DOHH2 (cell line): ENCODE data around the gene GPD1.

Experiments
- H3F3A ChIP-seq: fragments of 200-600 bp; sonication (generic), shearing (Covaris generic); 2 replicates; pipeline ENCODE4 v1.6.0; 2016; ENCODE audit warnings: antibody characterized with exemption, mild to moderate bottlenecking; ENCODE audit not compliant: control insufficient read depth, insufficient read depth
- H3K27ac ChIP-seq: fragments of 200-600 bp; sonication (generic); 2 replicates; pipeline ENCODE4 v1.5.1; 2014; ENCODE audit warnings: low read depth, mild to moderate bottlenecking, low read length, moderate library complexity
- H3K27me3 ChIP-seq: fragments of 200-600 bp; sonication (generic); 2 replicates; pipeline ENCODE4 v1.6.1; 2014; ENCODE audit warnings: mild to moderate bottlenecking, low read length, mixed read lengths; ENCODE audit not compliant: control insufficient read depth
- H3K36me3 ChIP-seq: fragments of 200-600 bp; sonication (generic); 2 replicates; pipeline ENCODE4 v1.6.1; 2014; ENCODE audit warnings: mild to moderate bottlenecking, low read length, moderate library complexity, mixed read lengths; ENCODE audit not compliant: control insufficient read depth
- H3K4me1 ChIP-seq: fragments of 200-600 bp; sonication (generic); 2 replicates; pipeline ENCODE4 v1.6.1; 2014; ENCODE audit warnings: mild to moderate bottlenecking, low read length, mixed read lengths; ENCODE audit not compliant: control insufficient read depth
- H3K4me2 ChIP-seq: fragments of 200-600 bp; sonication (generic); 2 replicates; pipeline ENCODE4 v1.6.0; 2014; ENCODE audit warnings: mild to moderate bottlenecking, low read length, moderate library complexity
- H3K4me3 ChIP-seq: fragments of 200-600 bp; sonication (generic); 2 replicates; pipeline ENCODE4 v1.5.1; 2014; ENCODE audit warnings: mild to moderate bottlenecking, low read length, mixed read lengths
- H3K79me2 ChIP-seq: fragments of 200-600 bp; sonication (generic); 2 replicates; pipeline ENCODE4 v1.6.1; 2014; ENCODE audit warnings: mild to moderate bottlenecking, low read length, mixed read lengths; ENCODE audit not compliant: control insufficient read depth
- H3K9me2 ChIP-seq: fragments of 200-600 bp; sonication (generic); replicated peaks from 2 replicates; pipeline ENCODE4 v1.6.1; 2014; ENCODE audit warnings: mild to moderate bottlenecking, low read length, mixed read lengths; ENCODE audit not compliant: control insufficient read depth
- H3K9me3 ChIP-seq: fragments of 200-600 bp; sonication (generic); 2 replicates; pipeline ENCODE4 v1.6.1; 2014; ENCODE audit warnings: antibody characterized with exemption, low read length, mixed read lengths; ENCODE audit not compliant: control insufficient read depth, insufficient read depth
- H4K20me1 ChIP-seq: fragments of 200-600 bp; sonication (generic); 2 replicates; pipeline ENCODE4 v1.6.0; 2014; ENCODE audit warnings: low read depth, mild to moderate bottlenecking, antibody characterized with exemption, low read length, moderate library complexity; ENCODE audit not compliant: control insufficient read depth, insufficient read depth
- EZH2phosphoT487 ChIP-seq: fragments of 200-600 bp; sonication (generic); IDR thresholded peaks from 2 replicates; pipeline ENCODE4 v1.6.1; 2017; ENCODE audit warnings: borderline replicate concordance, mild to moderate bottlenecking, antibody characterized with exemption, low read length, moderate library complexity, mixed read lengths
- TF ChIP-seq, protein P1 (sequence below): fragments of 200-600 bp; sonication (generic); IDR thresholded peaks from one replicate; pipeline ENCODE4 v1.5.1; 2014; ENCODE audit warnings: antibody characterized with exemption, mild to moderate bottlenecking, low read depth, low read length; ENCODE audit not compliant: poor library complexity, severe bottlenecking

The GPD1 gene

DNA sequence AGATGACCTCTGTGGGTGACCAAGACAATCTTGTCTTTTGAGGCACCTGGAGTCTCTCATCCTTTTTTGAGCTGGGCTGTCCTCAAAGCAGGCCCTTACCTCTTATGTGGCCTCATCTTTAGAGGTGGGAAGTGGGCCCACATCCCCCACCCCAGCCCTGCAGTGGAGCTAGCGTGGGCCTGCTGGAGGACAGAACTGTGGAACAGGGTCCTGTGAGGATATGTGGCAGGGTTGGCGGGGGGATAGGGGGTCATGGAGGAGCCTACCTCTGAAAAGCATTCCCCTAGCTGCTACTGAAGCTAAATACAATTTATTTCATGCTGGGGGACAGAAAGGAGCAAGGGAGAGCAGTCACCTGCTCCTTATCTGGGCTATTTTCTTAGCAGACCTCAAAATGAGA lies 457 bp upstream of the GPD1 start:
- no peak overlapping the region for H3K4me3 ChIP-seq
- no peak for TF ChIP-seq EZH2phosphoT487
- TF ChIP-seq, protein P1, sequence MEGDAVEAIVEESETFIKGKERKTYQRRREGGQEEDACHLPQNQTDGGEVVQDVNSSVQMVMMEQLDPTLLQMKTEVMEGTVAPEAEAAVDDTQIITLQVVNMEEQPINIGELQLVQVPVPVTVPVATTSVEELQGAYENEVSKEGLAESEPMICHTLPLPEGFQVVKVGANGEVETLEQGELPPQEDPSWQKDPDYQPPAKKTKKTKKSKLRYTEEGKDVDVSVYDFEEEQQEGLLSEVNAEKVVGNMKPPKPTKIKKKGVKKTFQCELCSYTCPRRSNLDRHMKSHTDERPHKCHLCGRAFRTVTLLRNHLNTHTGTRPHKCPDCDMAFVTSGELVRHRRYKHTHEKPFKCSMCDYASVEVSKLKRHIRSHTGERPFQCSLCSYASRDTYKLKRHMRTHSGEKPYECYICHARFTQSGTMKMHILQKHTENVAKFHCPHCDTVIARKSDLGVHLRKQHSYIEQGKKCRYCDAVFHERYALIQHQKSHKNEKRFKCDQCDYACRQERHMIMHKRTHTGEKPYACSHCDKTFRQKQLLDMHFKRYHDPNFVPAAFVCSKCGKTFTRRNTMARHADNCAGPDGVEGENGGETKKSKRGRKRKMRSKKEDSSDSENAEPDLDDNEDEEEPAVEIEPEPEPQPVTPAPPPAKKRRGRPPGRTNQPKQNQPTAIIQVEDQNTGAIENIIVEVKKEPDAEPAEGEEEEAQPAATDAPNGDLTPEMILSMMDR = no peak
- H3K27me3 ChIP-seq = no peaks in the 10 kb centered on the region
- H3K4me2 ChIP-seq = no peak overlapping the region
- H3K27ac ChIP-seq = no peak overlapping the region
- H3K79me2 ChIP-seq = no peaks in the 10 kb centered on the region
- no peaks in the 10 kb centered on the region for H3K9me2 ChIP-seq
- H3K4me1 ChIP-seq = peaks cover 4% of the 10 kb centered on the region; the same call in 1 of the 2 replicates
- no peaks in the 10 kb centered on the region for H4K20me1 ChIP-seq
- no peaks in the 10 kb centered on the region for H3F3A ChIP-seq
- H3K36me3 ChIP-seq = peaks cover 25% of the 10 kb centered on the region
- H3K9me3 ChIP-seq = no peaks in the 10 kb centered on the region

DNA sequence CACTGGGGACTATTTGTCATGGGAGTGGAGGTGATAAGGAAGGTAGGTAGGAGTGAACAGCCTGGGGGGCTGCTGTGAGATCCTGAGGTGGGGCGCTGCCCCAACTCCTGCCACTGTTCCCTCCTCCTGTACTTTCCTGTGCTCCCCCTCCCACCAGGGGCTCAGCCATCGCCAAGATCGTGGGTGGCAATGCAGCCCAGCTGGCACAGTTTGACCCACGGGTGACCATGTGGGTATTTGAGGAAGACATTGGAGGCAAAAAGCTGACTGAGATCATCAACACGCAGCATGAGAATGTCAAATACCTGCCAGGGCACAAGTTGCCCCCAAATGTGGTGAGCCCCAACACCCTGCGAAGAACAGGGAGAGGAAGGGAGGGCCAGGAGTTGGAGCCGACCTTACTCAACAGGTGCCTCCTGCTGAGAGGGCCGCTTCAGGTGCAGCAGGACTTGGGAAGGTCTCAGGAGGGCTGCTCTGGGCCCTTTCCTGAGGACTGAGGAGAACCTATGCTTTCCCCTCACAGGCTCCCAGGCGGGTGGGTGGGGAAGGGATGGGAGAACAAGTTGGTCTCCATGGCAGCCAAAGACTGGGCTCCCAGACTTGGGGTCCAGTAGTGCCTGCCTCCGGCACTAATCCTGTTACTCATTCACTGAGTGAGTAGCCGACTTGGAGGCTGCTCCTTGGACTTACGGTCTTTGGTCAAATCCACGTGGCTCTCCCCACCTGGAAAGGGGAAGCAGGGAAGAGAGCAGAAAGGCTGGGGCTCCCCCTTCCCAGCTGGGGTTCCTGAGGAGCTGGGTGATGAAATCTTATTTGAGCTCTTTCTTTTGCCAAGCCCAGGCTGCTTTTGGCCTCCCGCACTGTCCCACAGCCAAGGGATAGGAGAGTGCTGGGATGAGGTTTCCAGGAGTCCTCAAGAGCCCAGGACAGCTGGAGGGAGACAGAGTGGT lies 884 bp downstream of the GPD1 start:
- Histone ChIP-seq H3K9me2 (no peaks in the 10 kb centered on the region), H3K4me2 (no peak overlapping the region), H3K9me3 (no peaks in the 10 kb centered on the region), H3K36me3 (peaks cover 11% of the 10 kb centered on the region), H4K20me1 (no peaks in the 10 kb centered on the region), H3K79me2 (no peaks in the 10 kb centered on the region), H3K4me3 (no peak overlapping the region), H3F3A (no peaks in the 10 kb centered on the region), H3K27ac (no peak overlapping the region), H3K27me3 (no peaks in the 10 kb centered on the region), H3K4me1 (peaks cover 7% of the 10 kb centered on the region)
- no peak for TF ChIP-seq EZH2phosphoT487
- TF ChIP-seq, protein P1 = no peak

DNA sequence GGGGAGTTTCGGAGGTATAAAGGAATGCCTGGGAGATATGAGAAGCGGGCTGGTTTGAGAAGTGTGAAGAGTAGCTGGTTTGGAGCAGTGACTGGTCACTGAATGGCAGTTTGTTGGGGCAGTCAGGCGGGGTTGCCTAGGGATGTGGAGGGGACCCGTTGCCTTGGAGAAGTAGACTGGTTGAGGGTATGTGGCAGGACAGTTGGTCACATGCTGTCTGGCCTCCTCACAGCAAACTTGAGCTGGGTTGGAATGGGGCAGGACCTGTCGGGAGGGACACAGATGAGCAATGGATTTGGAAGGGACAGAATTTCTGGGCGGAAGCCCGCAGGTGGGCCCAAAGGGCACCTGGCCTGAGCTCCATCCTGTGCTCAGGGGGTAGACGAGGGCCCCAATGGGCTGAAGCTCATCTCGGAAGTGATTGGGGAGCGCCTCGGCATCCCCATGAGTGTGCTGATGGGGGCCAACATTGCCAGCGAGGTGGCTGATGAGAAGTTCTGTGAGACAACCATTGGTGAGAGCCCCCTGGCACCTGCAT lies 2.2 kb downstream of the GPD1 start:
- H3K27ac ChIP-seq = no peak overlapping the region
- H3K4me1 ChIP-seq = peaks cover 20% of the 10 kb centered on the region
- no peak overlapping the region for H3K4me2 ChIP-seq

More for the DNA sequence above, 2.2 kb downstream of the GPD1 start:
- H3K79me2 ChIP-seq = no peaks in the 10 kb centered on the region
- no peaks in the 10 kb centered on the region for H3K9me3 ChIP-seq
- H3K9me2 ChIP-seq = no peaks in the 10 kb centered on the region
- H3K4me3 ChIP-seq = no peak overlapping the region
- no peaks in the 10 kb centered on the region for H3K27me3 ChIP-seq
- H4K20me1 ChIP-seq = no peaks in the 10 kb centered on the region
- no peaks in the 10 kb centered on the region for H3K36me3 ChIP-seq
- peaks cover 4% of the 10 kb centered on the region; the same call in 1 of the 2 replicates for H3F3A ChIP-seq
- TF ChIP-seq, protein P1 = no peak
- no peak for TF ChIP-seq EZH2phosphoT487
